SH-SY5Y (cell line): ENCODE data around the gene CCSER1.

Experiments used
- GATA2 ChIP-seq: IDR thresholded peaks from 2 replicates; pipeline ENCODE4 v1.6.1; 2011; ENCODE audit warnings: mild to moderate bottlenecking, low read depth, low read length
- GATA3 ChIP-seq: IDR thresholded peaks from 2 replicates; pipeline ENCODE4 v1.6.1; 2011; ENCODE audit warnings: low read depth, mild to moderate bottlenecking, low read length, moderate library complexity

Gene CCSER1

GRCh38 chr4:91577864-91578263, 1450.7 kb downstream of the CCSER1 start:
- TF ChIP-seq GATA2 (no peak), GATA3 (no peak)

- TF ChIP-seq GATA2, result no peak
- TF ChIP-seq GATA3, result no peak
Measured at GRCh38 chr4:91590260-91590659, 1463.1 kb downstream of the CCSER1 start.

- TF ChIP-seq GATA2 (no peak), GATA3 (no peak)
Measured at GRCh38 chr4:91592125-91592524, 1464.9 kb downstream of the CCSER1 start.

- TF ChIP-seq GATA3 (no peak), GATA2 (no peak)
Measured at GRCh38 chr4:91596718-91597117, 1469.5 kb downstream of the CCSER1 start.

GRCh38 chr4:91598696-91599095, 1471.5 kb downstream of the CCSER1 start:
- TF ChIP-seq GATA3, result no peak
- no peak for TF ChIP-seq GATA2

- TF ChIP-seq GATA2 (no peak), GATA3 (no peak)
Measured at GRCh38 chr4:91600301-91600700, 1473.1 kb downstream of the CCSER1 start.

GRCh38 chr4:91601401-91601800, 1474.2 kb downstream of the CCSER1 start:
- TF ChIP-seq GATA2, result no peak
- no peak for TF ChIP-seq GATA3

GRCh38 chr4:91611782-91612181, 1484.6 kb downstream of the CCSER1 start:
- no peak for TF ChIP-seq GATA2
- TF ChIP-seq GATA3, result no peak

- TF ChIP-seq GATA2, result no peak
Measured at GRCh38 chr4:91620952-91621351, 1493.8 kb downstream of the CCSER1 start.

- TF ChIP-seq GATA2, result no peak
- TF ChIP-seq GATA3, result no peak
Measured at GRCh38 chr4:91621446-91621845, 1494.3 kb downstream of the CCSER1 start.

- TF ChIP-seq GATA3 (no peak), GATA2 (no peak)
Measured at GRCh38 chr4:91622925-91623602, 1495.9 kb downstream of the CCSER1 start.

- no peak for TF ChIP-seq GATA3
- TF ChIP-seq GATA2, result no peak
Measured at GRCh38 chr4:91630054-91630453, 1502.9 kb downstream of the CCSER1 start.

- TF ChIP-seq GATA2, result no peak
- TF ChIP-seq GATA3, result no peak
Measured at GRCh38 chr4:91630764-91631163, 1503.6 kb downstream of the CCSER1 start.

- no peak for TF ChIP-seq GATA2
- no peak for TF ChIP-seq GATA3
Measured at GRCh38 chr4:91631335-91631734, 1504.1 kb downstream of the CCSER1 start.

- TF ChIP-seq GATA2 (no peak), GATA3 (no peak)
Measured at GRCh38 chr4:91636083-91636482, 1508.9 kb downstream of the CCSER1 start.
